ENCODE measurements around the gene ACSS3. TPM values are rescaled to one million over a fixed set of nuclear protein-coding genes. Genes with fewer than 3 reads are reported as not detected.

Gene ACSS3
- total RNA-seq, 1 donor from 2014 or later = 35.9 TPM

DNA sequence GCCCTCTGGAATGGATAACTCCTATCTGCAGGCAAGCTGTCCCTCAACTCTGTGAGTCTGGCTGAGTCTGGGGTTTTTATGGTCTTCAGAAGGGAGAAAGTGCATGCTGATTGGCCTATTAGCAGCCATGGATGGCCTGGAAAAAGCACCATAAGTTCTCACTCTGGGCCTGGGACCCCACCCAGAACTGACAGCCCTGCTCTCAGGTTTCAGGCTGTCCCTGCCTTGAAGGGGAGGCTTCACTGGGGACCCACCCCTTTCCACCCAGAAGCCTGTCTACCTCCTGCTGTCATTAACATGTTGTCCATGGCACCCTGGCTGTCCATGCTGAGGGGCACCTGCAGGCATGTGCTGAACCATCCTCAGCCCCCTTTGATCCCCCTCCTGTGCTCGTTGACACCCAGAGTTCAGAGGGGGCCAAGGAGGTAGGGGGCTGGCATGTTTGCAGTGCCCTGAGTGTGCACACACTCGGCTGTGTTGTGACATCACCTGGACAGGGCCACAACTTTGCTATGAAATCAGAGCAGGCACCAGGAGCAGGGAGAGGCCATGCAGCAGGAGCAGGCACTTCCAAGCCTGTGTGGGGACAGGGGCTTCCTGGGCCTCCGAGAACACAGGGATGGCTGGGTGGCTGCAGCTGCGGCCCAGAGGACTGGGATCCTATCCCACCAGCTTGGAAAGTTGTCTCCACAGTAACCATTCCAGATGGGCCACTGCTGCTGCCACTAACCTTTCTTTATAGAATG, 84.7 kb downstream of the ACSS3 start:
- Histone ChIP-seq H3K4me1 (no peaks in the 10 kb centered on the region), H3K27ac (no peak overlapping the region), H3K9me3 (no peaks in the 10 kb centered on the region), H3K27me3 (no peaks in the 10 kb centered on the region), H3K4me3 (no peak overlapping the region), H3K36me3 (peaks cover 6% of the 10 kb centered on the region)
- intact Hi-C loops (cut with DNase I) = no loop called here
- peak; percentile 38 for DNase-seq
- peak; percentile 30 for ATAC-seq
- TF ChIP-seq, protein P1, sequence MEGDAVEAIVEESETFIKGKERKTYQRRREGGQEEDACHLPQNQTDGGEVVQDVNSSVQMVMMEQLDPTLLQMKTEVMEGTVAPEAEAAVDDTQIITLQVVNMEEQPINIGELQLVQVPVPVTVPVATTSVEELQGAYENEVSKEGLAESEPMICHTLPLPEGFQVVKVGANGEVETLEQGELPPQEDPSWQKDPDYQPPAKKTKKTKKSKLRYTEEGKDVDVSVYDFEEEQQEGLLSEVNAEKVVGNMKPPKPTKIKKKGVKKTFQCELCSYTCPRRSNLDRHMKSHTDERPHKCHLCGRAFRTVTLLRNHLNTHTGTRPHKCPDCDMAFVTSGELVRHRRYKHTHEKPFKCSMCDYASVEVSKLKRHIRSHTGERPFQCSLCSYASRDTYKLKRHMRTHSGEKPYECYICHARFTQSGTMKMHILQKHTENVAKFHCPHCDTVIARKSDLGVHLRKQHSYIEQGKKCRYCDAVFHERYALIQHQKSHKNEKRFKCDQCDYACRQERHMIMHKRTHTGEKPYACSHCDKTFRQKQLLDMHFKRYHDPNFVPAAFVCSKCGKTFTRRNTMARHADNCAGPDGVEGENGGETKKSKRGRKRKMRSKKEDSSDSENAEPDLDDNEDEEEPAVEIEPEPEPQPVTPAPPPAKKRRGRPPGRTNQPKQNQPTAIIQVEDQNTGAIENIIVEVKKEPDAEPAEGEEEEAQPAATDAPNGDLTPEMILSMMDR (IDR thresholded peaks at IDR 0.05) = no peak

DNA sequence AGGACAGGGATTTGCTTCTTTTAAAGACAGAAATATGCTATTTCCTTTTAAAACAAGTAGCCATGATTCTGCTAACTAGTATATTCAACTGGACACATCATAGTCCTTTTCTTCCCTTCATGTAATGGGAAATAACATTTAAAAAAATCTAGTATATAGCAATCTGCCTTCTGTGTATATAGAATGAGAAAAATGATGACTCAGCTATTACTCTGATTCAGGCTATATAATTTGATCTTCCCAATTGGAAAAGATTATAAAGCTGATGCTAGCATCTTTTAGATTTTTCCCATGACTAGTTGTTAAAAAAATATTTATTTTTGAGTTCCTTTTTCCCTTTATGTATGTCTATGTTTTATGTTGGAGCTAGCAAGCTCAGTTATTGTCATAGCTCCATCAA, 86.9 kb downstream of the ACSS3 start:
- intact Hi-C loops (cut with DNase I) = no loop called here
- Histone ChIP-seq H3K9me3 (no peaks in the 10 kb centered on the region), H3K36me3 (peaks cover 3% of the 10 kb centered on the region), H3K27ac (no peak overlapping the region), H3K4me1 (no peaks in the 10 kb centered on the region), H3K27me3 (no peaks in the 10 kb centered on the region), H3K4me3 (no peak overlapping the region)
- TF ChIP-seq, protein P1 (IDR thresholded peaks at IDR 0.05) = no peak
- DNase-seq (no peak), ATAC-seq (no peak)

DNA sequence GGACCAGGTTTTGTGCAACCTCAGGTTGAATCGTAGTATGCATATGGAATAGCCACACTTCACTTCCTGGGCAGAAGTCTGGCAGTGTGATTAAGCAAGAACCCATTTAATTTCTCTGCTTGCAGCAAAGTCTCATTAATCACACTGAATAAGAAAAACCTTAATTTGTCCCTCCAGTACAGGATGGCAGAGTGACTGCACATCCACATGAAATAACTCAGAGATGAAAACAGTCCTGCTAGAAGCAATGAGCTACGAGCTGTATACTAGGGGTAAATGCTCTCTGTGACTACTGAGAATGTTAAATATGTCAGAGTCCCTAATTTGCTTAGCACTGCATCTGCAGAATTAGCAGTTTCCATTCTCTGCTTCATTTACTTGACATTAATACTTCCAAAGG, 88.9 kb downstream of the ACSS3 start:
- intact Hi-C loops (cut with DNase I) = no loop called here
- H3K4me3 ChIP-seq = no peak overlapping the region
- TF ChIP-seq, protein P1 (IDR thresholded peaks at IDR 0.05) = no peak
- DNase-seq (no peak), ATAC-seq (no peak)
- no peaks in the 10 kb centered on the region for H3K9me3 ChIP-seq
- no peaks in the 10 kb centered on the region for H3K4me1 ChIP-seq
- H3K27ac ChIP-seq = no peak overlapping the region
- no peaks in the 10 kb centered on the region for H3K36me3 ChIP-seq
- no peaks in the 10 kb centered on the region for H3K27me3 ChIP-seq

DNA sequence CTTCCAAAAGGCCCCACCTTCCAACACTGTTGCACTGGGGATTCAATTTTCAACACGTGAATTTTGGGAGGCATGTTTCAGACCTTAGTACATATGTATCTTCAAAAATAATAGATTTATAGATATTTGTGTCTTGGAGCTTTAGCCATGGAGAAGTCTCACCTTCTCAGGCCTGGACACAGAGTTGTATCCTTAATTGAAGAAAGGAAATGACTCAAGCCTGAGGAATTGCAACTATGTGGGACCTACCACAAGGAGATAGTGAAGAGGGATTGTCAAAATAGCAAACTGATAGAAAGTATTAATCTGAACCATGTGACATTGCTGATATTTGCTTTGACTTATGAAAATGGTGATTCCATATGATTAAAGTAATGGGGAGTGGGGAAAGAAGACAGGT, 89.8 kb downstream of the ACSS3 start:
- ATAC-seq (no peak), DNase-seq (no peak)
- Histone ChIP-seq H3K27me3 (no peaks in the 10 kb centered on the region), H3K9me3 (no peaks in the 10 kb centered on the region), H3K27ac (no peak overlapping the region), H3K4me1 (no peaks in the 10 kb centered on the region), H3K36me3 (no peaks in the 10 kb centered on the region), H3K4me3 (no peak overlapping the region)
- TF ChIP-seq, protein P1 (IDR thresholded peaks at IDR 0.05) = no peak
- intact Hi-C loops (cut with DNase I) = no loop called here

DNA sequence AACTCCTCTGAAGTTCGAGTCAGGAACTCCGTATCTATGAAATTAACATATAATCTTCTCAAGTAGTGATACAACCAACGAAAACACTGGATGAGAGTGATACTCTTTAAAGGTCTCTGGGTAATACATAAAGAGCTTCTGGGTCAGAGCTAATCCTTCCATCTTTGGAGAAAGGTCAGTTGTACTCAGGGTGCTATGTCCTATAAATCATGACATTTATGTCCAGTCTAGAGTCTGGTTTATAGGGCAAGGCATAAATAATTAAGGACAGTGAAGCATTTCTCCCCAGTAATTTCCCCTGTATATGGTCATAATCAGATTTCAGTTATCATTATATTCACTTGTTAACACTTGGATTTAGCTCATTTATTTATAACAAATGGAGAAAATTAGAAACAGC, 90.6 kb downstream of the ACSS3 start:
- Histone ChIP-seq H3K4me1 (no peaks in the 10 kb centered on the region), H3K27ac (no peak overlapping the region), H3K36me3 (no peaks in the 10 kb centered on the region), H3K4me3 (no peak overlapping the region), H3K9me3 (no peaks in the 10 kb centered on the region), H3K27me3 (no peaks in the 10 kb centered on the region)
- no peak for DNase-seq
- TF ChIP-seq, protein P1 (IDR thresholded peaks at IDR 0.05) = no peak
- intact Hi-C loops (cut with DNase I) = no loop called here
- ATAC-seq = no peak

DNA sequence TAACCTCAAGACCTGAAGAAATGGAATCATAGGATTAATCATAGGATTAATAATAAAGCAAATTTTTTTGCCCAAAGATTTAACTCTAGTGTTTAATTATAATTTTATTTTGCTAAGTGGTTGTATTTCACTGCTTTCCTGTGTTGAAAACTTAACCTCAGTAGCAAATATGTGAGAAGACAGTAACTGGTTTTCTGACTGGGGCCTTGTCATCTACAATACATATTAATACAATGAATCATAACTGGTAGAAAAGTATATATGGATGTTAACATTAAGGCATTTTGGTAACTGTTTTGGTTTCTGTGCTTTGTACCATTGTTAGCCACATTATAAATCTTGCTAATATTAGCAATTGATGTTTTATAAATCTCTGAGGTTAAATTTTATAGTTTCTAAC, 92.2 kb downstream of the ACSS3 start:
- Histone ChIP-seq H3K27me3 (no peaks in the 10 kb centered on the region), H3K4me3 (no peak overlapping the region), H3K27ac (no peak overlapping the region), H3K4me1 (no peaks in the 10 kb centered on the region), H3K36me3 (peaks cover 7% of the 10 kb centered on the region), H3K9me3 (no peaks in the 10 kb centered on the region)
- TF ChIP-seq, protein P1 (IDR thresholded peaks at IDR 0.05) = no peak
- intact Hi-C loops (cut with DNase I) = no loop called here
- no peak for ATAC-seq
- no peak for DNase-seq

All from upper lobe of right lung (tissue), 1 donor.